ENCODE measurements around the gene NRCAM.
"Not testable (repeated sequence)": the region's sequence is repeated elsewhere in the genome, so short reads cannot be mapped to it uniquely, and the experiment has no call there.

The NRCAM gene

GRCh38 chr7:108393097-108393496 lies 63.1 kb downstream of the NRCAM start:
- not testable (repeated sequence) for DNase-seq

GRCh38 chr7:108387686-108388085 lies 68.5 kb downstream of the NRCAM start:
- DNase-seq = not testable (repeated sequence)

- no peak for DNase-seq
Measured at GRCh38 chr7:108385834-108386422, 70.3 kb downstream of the NRCAM start.

GRCh38 chr7:108384716-108385483 lies 71.3 kb downstream of the NRCAM start:
- DNase-seq = no peak

GRCh38 chr7:108382932-108383331 lies 73.3 kb downstream of the NRCAM start:
- DNase-seq = no peak

GRCh38 chr7:108380517-108380916 lies 75.7 kb downstream of the NRCAM start:
- no peak for DNase-seq

- no peak for DNase-seq
Measured at GRCh38 chr7:108376206-108376605, 80.0 kb downstream of the NRCAM start.

- DNase-seq = no peak
Measured at GRCh38 chr7:108375668-108376067, 80.6 kb downstream of the NRCAM start.

GRCh38 chr7:108374899-108375298 lies 81.3 kb downstream of the NRCAM start:
- DNase-seq = no peak

- DNase-seq = no peak
Measured at GRCh38 chr7:108372618-108373017, 83.6 kb downstream of the NRCAM start.

- no peak for DNase-seq
Measured at GRCh38 chr7:108370616-108371015, 85.6 kb downstream of the NRCAM start.

GRCh38 chr7:108368466-108368865 lies 87.8 kb downstream of the NRCAM start:
- no peak for DNase-seq

- no peak for DNase-seq
Measured at GRCh38 chr7:108367946-108368345, 88.3 kb downstream of the NRCAM start.

- no peak for DNase-seq
Measured at GRCh38 chr7:108367314-108367713, 88.9 kb downstream of the NRCAM start.

GRCh38 chr7:108363659-108364058 lies 92.6 kb downstream of the NRCAM start:
- no peak for DNase-seq

GRCh38 chr7:108360058-108360800 lies 96.0 kb downstream of the NRCAM start:
- DNase-seq = no peak

GRCh38 chr7:108358553-108358952 lies 97.7 kb downstream of the NRCAM start:
- no peak for DNase-seq

- no peak for DNase-seq
Measured at GRCh38 chr7:108351729-108352131, 104.5 kb downstream of the NRCAM start.

- no peak for DNase-seq
Measured at GRCh38 chr7:108348913-108349312, 107.3 kb downstream of the NRCAM start.

- DNase-seq = no peak
Measured at GRCh38 chr7:108347616-108348015, 108.6 kb downstream of the NRCAM start.

GRCh38 chr7:108345710-108346336 lies 110.4 kb downstream of the NRCAM start:
- no peak for DNase-seq

GRCh38 chr7:108340856-108341411 lies 115.3 kb downstream of the NRCAM start:
- DNase-seq = no peak

- not testable (repeated sequence) for DNase-seq
Measured at GRCh38 chr7:108340406-108340805, 115.8 kb downstream of the NRCAM start.

Measured in stimulated activated naive CD4-positive, alpha-beta T cell treated with Interleukin-2 at 50 U/mL for 16 hours (primary cell).